RKO (cell line): Measurements from ENCODE around the gene SELENOI.
"Not testable (repeated sequence)": the region's sequence is repeated elsewhere in the genome, so short reads cannot be mapped to it uniquely, and the experiment has no call there.

Experiments
- DNase-seq: peaks from one replicate; pipeline ENCODE4 v3.0.0-alpha.2; 2016; ENCODE audit warnings: low spot score

SELENOI gene

GRCh38 chr2:26359886-26360473, 14.0 kb downstream of the SELENOI start:
- DNase-seq, result no peak

GRCh38 chr2:26363323-26363722, 17.4 kb downstream of the SELENOI start:
- no peak for DNase-seq

GRCh38 chr2:26363958-26364357, 18.0 kb downstream of the SELENOI start:
- no peak for DNase-seq

- DNase-seq, result no peak
These were observed 18.7 kb downstream of the SELENOI start for GRCh38 chr2:26364669-26365068.

- no peak for DNase-seq
These were observed 21.0 kb downstream of the SELENOI start for GRCh38 chr2:26366957-26367356.

- DNase-seq, result not testable (repeated sequence)
These were observed 23.7 kb downstream of the SELENOI start for GRCh38 chr2:26369664-26370063.

GRCh38 chr2:26370909-26371308, 25.0 kb downstream of the SELENOI start:
- DNase-seq, result not testable (repeated sequence)

GRCh38 chr2:26376799-26377198, 30.9 kb downstream of the SELENOI start:
- DNase-seq, result no peak

- DNase-seq, result no peak
These were observed 34.3 kb downstream of the SELENOI start for GRCh38 chr2:26380281-26380680.

GRCh38 chr2:26382564-26382963, 36.6 kb downstream of the SELENOI start:
- no peak for DNase-seq

- DNase-seq, result no peak
These were observed 38.2 kb downstream of the SELENOI start for GRCh38 chr2:26384183-26384582.

GRCh38 chr2:26384597-26384996, 38.7 kb downstream of the SELENOI start:
- DNase-seq, result no peak

GRCh38 chr2:26387189-26387588, 41.2 kb downstream of the SELENOI start:
- DNase-seq, result no peak

- no peak for DNase-seq
These were observed 48.8 kb downstream of the SELENOI start for GRCh38 chr2:26394694-26395093.

GRCh38 chr2:26395394-26395793, 49.5 kb downstream of the SELENOI start:
- DNase-seq, result no peak

GRCh38 chr2:26396734-26397298, 50.9 kb downstream of the SELENOI start:
- no peak for DNase-seq

- DNase-seq, result no peak
These were observed 53.9 kb downstream of the SELENOI start for GRCh38 chr2:26399771-26400376.

- DNase-seq, result no peak
These were observed 54.8 kb downstream of the SELENOI start for GRCh38 chr2:26400723-26401122.

GRCh38 chr2:26401739-26402541, 56.0 kb downstream of the SELENOI start, which contains the start of gene DRC1:
Gene DRC1, plus strand, starts transcription at chr2:26401920. Its CDS starts 70 bp downstream, at chr2:26401990.
- DNase-seq, result no peak

GRCh38 chr2:26407526-26407925, 61.6 kb downstream of the SELENOI start:
- DNase-seq, result no peak

GRCh38 chr2:26409785-26410184, 63.8 kb downstream of the SELENOI start:
- DNase-seq, result no peak

GRCh38 chr2:26410764-26411243, 64.9 kb downstream of the SELENOI start:
- DNase-seq, result no peak

GRCh38 chr2:26411419-26411818, 65.5 kb downstream of the SELENOI start:
- DNase-seq, result no peak
